HG03575 (cell line): ENCODE measurements around the gene AKAP6.

ENCODE experiments used
- ATAC-seq: cut with Tn5 transposase; IDR thresholded peaks from one replicate; pipeline ENCODE4 v1.9.1; 2021; ENCODE audit not compliant: unreplicated experiment, insufficient number of reproducible peaks, low FRiP score; ENCODE audit errors: extremely low read depth

The AKAP6 gene

DNA sequence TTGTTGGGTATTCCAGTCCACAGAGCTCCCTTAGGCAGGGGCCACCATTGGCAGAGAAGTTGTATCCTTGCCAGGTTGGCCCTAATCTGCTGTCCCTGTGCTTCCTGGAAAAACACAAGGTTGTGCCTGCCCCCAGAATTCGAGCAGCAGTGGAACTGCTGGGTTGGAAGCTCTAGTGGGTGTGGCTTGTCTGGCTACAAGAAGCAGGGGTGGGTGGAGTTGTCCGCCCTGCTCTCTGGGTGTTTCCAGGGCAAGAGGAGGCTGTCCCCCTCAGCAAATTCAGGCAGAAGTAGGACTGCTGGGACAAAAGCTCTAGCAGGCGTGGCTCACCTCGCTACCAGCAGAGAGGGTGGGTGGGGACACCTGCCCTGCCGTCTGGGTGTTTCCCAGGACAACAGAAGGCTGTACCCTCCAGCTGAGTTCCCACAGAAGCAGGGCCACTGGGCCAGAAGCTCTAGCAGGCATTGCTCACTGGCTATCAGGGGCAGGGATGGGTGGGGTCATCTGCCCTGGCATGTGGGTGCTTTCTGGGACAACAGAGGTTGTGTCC is 536.8 kb downstream of the AKAP6 start:
- no peak for ATAC-seq

DNA sequence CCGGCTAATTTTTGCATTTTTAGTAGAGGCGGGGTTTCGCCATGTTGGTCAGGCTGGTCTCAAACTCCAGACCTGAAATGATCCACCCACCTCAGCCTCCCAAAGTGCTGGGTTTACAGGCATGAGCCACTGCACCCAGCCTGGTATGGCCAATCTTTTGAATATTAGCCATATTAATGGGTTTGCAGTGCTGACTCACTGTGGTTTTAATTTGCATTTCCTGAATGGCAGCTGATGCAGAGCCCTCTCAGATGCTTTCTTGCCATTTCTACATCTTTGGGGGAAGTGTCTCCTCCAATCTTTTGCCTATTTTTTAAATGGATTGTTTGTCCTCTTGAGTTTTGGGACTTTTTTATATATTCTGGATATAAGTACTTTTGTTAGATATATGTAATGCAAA is 554.1 kb downstream of the AKAP6 start:
- ATAC-seq, result no peak
